LNCAP (cell line): Measurements from ENCODE around the gene NSRP1.

Experiments
- CTCF ChIP-seq: fragments of 450-650 bp; IDR thresholded peaks from 2 replicates; pipeline ENCODE4 v1.5.1; 2017; ENCODE audit warnings: mild to moderate bottlenecking

Gene NSRP1

GRCh38 chr17:30226878-30227277, 110.3 kb downstream of the NSRP1 start:
- TF ChIP-seq CTCF, result no peak

GRCh38 chr17:30228011-30228410, 111.4 kb downstream of the NSRP1 start:
- no peak for TF ChIP-seq CTCF

GRCh38 chr17:30229012-30229411, 112.4 kb downstream of the NSRP1 start:
- TF ChIP-seq CTCF, result no peak

- no peak for TF ChIP-seq CTCF
Measured at GRCh38 chr17:30230596-30231125, 114.0 kb downstream of the NSRP1 start.

- TF ChIP-seq CTCF, result no peak
Measured at GRCh38 chr17:30232015-30232823, 115.6 kb downstream of the NSRP1 start.

- no peak for TF ChIP-seq CTCF
Measured at GRCh38 chr17:30232824-30233427, 116.3 kb downstream of the NSRP1 start.

GRCh38 chr17:30234296-30234695, 117.7 kb downstream of the NSRP1 start:
- TF ChIP-seq CTCF, result no peak
